Mesenchymal stem cell (in vitro differentiated cells and primary cell): ENCODE results near the gene COBL.

Experiments used
- DNase-seq: peaks from one replicate; pipeline ENCODE4 v3.0.0-alpha.2; 2013
- H2AFZ ChIP-seq: one replicate; pipeline ENCODE4 v1.6.1; 2013; ENCODE audit warnings: low read depth, mild to moderate bottlenecking, control low read depth, inconsistent platforms, low read length, moderate library complexity
- H2AK5ac ChIP-seq: 2 replicates; pipeline ENCODE4 v1.6.1; 2013; ENCODE audit warnings: low read length, moderate library complexity, mild to moderate bottlenecking, inconsistent platforms; ENCODE audit not compliant: severe bottlenecking
- H2BK120ac ChIP-seq: one replicate; pipeline ENCODE4 v1.6.1; 2013; ENCODE audit warnings: low read depth, mild to moderate bottlenecking, inconsistent platforms, low read length, moderate library complexity
- H2BK12ac ChIP-seq, 2 experiments: one replicate each; pipeline ENCODE4 v1.6.1; 2013; ENCODE audit warnings: inconsistent platforms in 2 of 2, low read length in 2 of 2, mild to moderate bottlenecking in 2 of 2, moderate library complexity in 2 of 2, control low read depth in 1 of 2
- H2BK15ac ChIP-seq: one replicate; pipeline ENCODE4 v1.6.1; 2013; ENCODE audit warnings: mild to moderate bottlenecking, low read depth, inconsistent platforms; ENCODE audit not compliant: poor library complexity, severe bottlenecking
- H2BK5ac ChIP-seq: 2 replicates; pipeline ENCODE4 v1.6.1; 2013; ENCODE audit warnings: low read depth, mild to moderate bottlenecking, low read length, control low read depth, inconsistent platforms; ENCODE audit not compliant: poor library complexity, severe bottlenecking
- H3K14ac ChIP-seq, 2 experiments: one replicate each; pipeline ENCODE4 v1.6.1; 2013; ENCODE audit warnings: inconsistent platforms in 2 of 2, low read length in 2 of 2, control low read depth in 1 of 2, mild to moderate bottlenecking in 1 of 2, moderate library complexity in 1 of 2
- H3K18ac ChIP-seq, 2 experiments: one replicate each; pipeline ENCODE4 v1.6.1; 2013; ENCODE audit warnings: inconsistent platforms in 2 of 2, low read length in 2 of 2, control low read depth in 1 of 2, low read depth in 1 of 2, mild to moderate bottlenecking in 1 of 2
- H3K23ac ChIP-seq, 2 experiments: one replicate each; pipeline ENCODE4 v1.6.1; 2013; ENCODE audit warnings: inconsistent platforms in 2 of 2, low read length in 2 of 2, mild to moderate bottlenecking in 2 of 2, moderate library complexity in 2 of 2, control low read depth in 1 of 2
- H3K27ac ChIP-seq: 2 replicates; pipeline ENCODE4 v1.5.1; 2013; ENCODE audit warnings: mild to moderate bottlenecking, moderate library complexity, low read length, control low read depth, inconsistent platforms; ENCODE audit not compliant: poor library complexity, severe bottlenecking
- H3K27me3 ChIP-seq, 2 experiments: 2 replicates each; pipeline versions ENCODE4 v1.6.1 to v1.7.0; 2013; ENCODE audit warnings: low read length in 2 of 2, mild to moderate bottlenecking in 2 of 2, moderate library complexity in 2 of 2, control low read depth in 1 of 2, inconsistent platforms in 1 of 2; ENCODE audit not compliant: control insufficient read depth in 1 of 2, insufficient read depth in 1 of 2
- H3K36me3 ChIP-seq, 2 experiments: 2 replicates each; pipeline versions ENCODE4 v1.6.1 to v1.7.0; 2013; ENCODE audit warnings: low read length in 2 of 2, control low read depth in 1 of 2, inconsistent platforms in 1 of 2, low read depth in 1 of 2, mild to moderate bottlenecking in 1 of 2; ENCODE audit not compliant: insufficient read depth in 2 of 2, control insufficient read depth in 1 of 2
- H3K4ac ChIP-seq, 2 experiments: one replicate each; pipeline ENCODE4 v1.6.1; 2013; ENCODE audit warnings: inconsistent platforms in 2 of 2, low read length in 2 of 2, mild to moderate bottlenecking in 2 of 2, moderate library complexity in 2 of 2, control low read depth in 1 of 2, low read depth in 1 of 2
- H3K4me1 ChIP-seq: 2 replicates; pipeline ENCODE4 v1.6.1; 2013; ENCODE audit warnings: low read depth, low read length, control low read depth; ENCODE audit not compliant: control insufficient read depth, insufficient read depth
- H3K4me2 ChIP-seq: 2 replicates; pipeline ENCODE4 v1.6.1; 2013; ENCODE audit warnings: low read length, mild to moderate bottlenecking, inconsistent platforms; ENCODE audit not compliant: poor library complexity, severe bottlenecking
- H3K4me3 ChIP-seq, 2 experiments: 2 replicates each; pipeline versions ENCODE4 v1.5.1 to v1.7.0; 2013; ENCODE audit warnings: low read length in 2 of 2, mild to moderate bottlenecking in 2 of 2, control low read depth in 1 of 2, low read depth in 1 of 2; ENCODE audit not compliant: insufficient read depth in 1 of 2
- H3K79me1 ChIP-seq: replicated peaks from 2 replicates; pipeline ENCODE4 v1.6.1; 2013; ENCODE audit warnings: mild to moderate bottlenecking, control low read depth, low read length, inconsistent platforms; ENCODE audit not compliant: poor library complexity, severe bottlenecking
- H3K9ac ChIP-seq: 2 replicates; pipeline ENCODE4 v1.7.0; 2013; ENCODE audit warnings: mild to moderate bottlenecking, low read length, moderate library complexity
- H3K9me3 ChIP-seq: 2 replicates; pipeline ENCODE4 v1.7.0; 2013; ENCODE audit warnings: mild to moderate bottlenecking, low read length; ENCODE audit not compliant: control insufficient read depth
- H4K8ac ChIP-seq: one replicate; pipeline ENCODE4 v1.6.1; 2013; ENCODE audit warnings: inconsistent platforms, mild to moderate bottlenecking, low read length, moderate library complexity
- H4K91ac ChIP-seq: one replicate; pipeline ENCODE4 v1.6.1; 2013; ENCODE audit warnings: mild to moderate bottlenecking, low read length, inconsistent platforms
- WGBS: methylation state at CpG from one replicate; pipeline ENCODE4 v1.1.7; 2013; ENCODE audit warnings: mixed read lengths; 5-methylcytosine and 5-hydroxymethylcytosine counted together

Gene COBL

GRCh38 chr7:51259766-51260165 lies 56.8 kb downstream of the COBL start:
- WGBS: 71% methylated on average over 4 of the region's 4 CpGs
- no peak overlapping the region for H2AFZ ChIP-seq
- no peak overlapping the region for H4K91ac ChIP-seq

GRCh38 chr7:51256916-51257315 lies 59.7 kb downstream of the COBL start:
- Histone ChIP-seq H3K27ac (no peak overlapping the region), H3K14ac (no peak overlapping the region), H3K36me3 (no peaks in the 10 kb centered on the region), H3K9ac (no peak overlapping the region), H2BK120ac (no peak overlapping the region), H2AFZ (no peak overlapping the region), H3K18ac (no peak overlapping the region), H2BK5ac (no peak overlapping the region), H2BK15ac (no peak overlapping the region), H4K91ac (no peak overlapping the region), H3K27me3 (peaks cover 7 to 22% of the 10 kb centered on the region in 2 experiments), H3K23ac (no peak overlapping the region), H3K9me3 (no peaks in the 10 kb centered on the region), H4K8ac (no peak overlapping the region), H3K4me2 (no peak overlapping the region), H3K4ac (no peak overlapping the region), H3K79me1 (no peaks in the 10 kb centered on the region), H3K4me3 (no peak overlapping the region), H2AK5ac (no peak overlapping the region), H2BK12ac (no peak overlapping the region), H3K4me1 (no peaks in the 10 kb centered on the region)
- DNase-seq: no peak
- WGBS: 89% methylated on average over 4 of the region's 4 CpGs

More at GRCh38 chr7:51259766-51260165, 56.8 kb downstream of the COBL start:
- H2BK15ac ChIP-seq: no peak overlapping the region
- H3K18ac ChIP-seq: no peak overlapping the region
- no peak overlapping the region for H3K4me2 ChIP-seq
- no peaks in the 10 kb centered on the region for H3K4me1 ChIP-seq
- no peaks in the 10 kb centered on the region for H3K79me1 ChIP-seq
- H3K27me3 ChIP-seq: peaks cover 7 to 25% of the 10 kb centered on the region in 2 experiments
- no peaks in the 10 kb centered on the region for H3K36me3 ChIP-seq
- no peak overlapping the region for H2BK5ac ChIP-seq
- no peak overlapping the region for H3K4ac ChIP-seq
- no peak overlapping the region for H2AK5ac ChIP-seq
- H2BK12ac ChIP-seq: no peak overlapping the region
- H3K9me3 ChIP-seq: no peaks in the 10 kb centered on the region
- no peak for DNase-seq
- no peak overlapping the region for H4K8ac ChIP-seq
- H2BK120ac ChIP-seq: no peak overlapping the region
- H3K14ac ChIP-seq: no peak overlapping the region
- no peak overlapping the region for H3K4me3 ChIP-seq
- no peak overlapping the region for H3K23ac ChIP-seq
- H3K27ac ChIP-seq: no peak overlapping the region
- H3K9ac ChIP-seq: no peak overlapping the region

- H3K4me3 ChIP-seq: no peak overlapping the region
- no peak overlapping the region for H3K4me2 ChIP-seq
- no peaks in the 10 kb centered on the region for H3K79me1 ChIP-seq
- no peak for DNase-seq
- no peak overlapping the region for H3K4ac ChIP-seq
- H4K8ac ChIP-seq: peak overlapping the region; percentile 24
- H2BK15ac ChIP-seq: no peak overlapping the region
- no peak overlapping the region for H3K27ac ChIP-seq
- no peak overlapping the region for H2AFZ ChIP-seq
- 92% methylated on average over 10 of the region's 10 CpGs for WGBS
- H2BK120ac ChIP-seq: no peak overlapping the region
- H3K27me3 ChIP-seq: peaks cover 7 to 21% of the 10 kb centered on the region in 2 experiments
- no peak overlapping the region for H2BK12ac ChIP-seq
- H3K23ac ChIP-seq: no peak overlapping the region
- H3K4me1 ChIP-seq: no peaks in the 10 kb centered on the region
- no peak overlapping the region for H3K14ac ChIP-seq
- no peak overlapping the region for H3K18ac ChIP-seq
- H3K9ac ChIP-seq: no peak overlapping the region
- no peak overlapping the region for H2AK5ac ChIP-seq
- H3K36me3 ChIP-seq: no peaks in the 10 kb centered on the region
- H4K91ac ChIP-seq: no peak overlapping the region
- H2BK5ac ChIP-seq: no peak overlapping the region
- no peaks in the 10 kb centered on the region for H3K9me3 ChIP-seq
Observed at GRCh38 chr7:51256209-51256781, 60.3 kb downstream of the COBL start.

GRCh38 chr7:51255536-51256208 lies 60.9 kb downstream of the COBL start:
- no peak for DNase-seq
- WGBS: 80% methylated on average over 11 of the region's 11 CpGs
- H3K14ac ChIP-seq: no peak overlapping the region

More at GRCh38 chr7:51255536-51256208, 60.9 kb downstream of the COBL start:
- H2AK5ac ChIP-seq: no peak overlapping the region
- no peak overlapping the region for H3K9ac ChIP-seq
- no peaks in the 10 kb centered on the region for H3K9me3 ChIP-seq
- peaks cover 7 to 16% of the 10 kb centered on the region in 2 experiments for H3K27me3 ChIP-seq
- no peak overlapping the region for H2BK12ac ChIP-seq
- H3K36me3 ChIP-seq: no peaks in the 10 kb centered on the region
- H3K27ac ChIP-seq: no peak overlapping the region
- no peak overlapping the region for H4K8ac ChIP-seq
- no peak overlapping the region for H2BK15ac ChIP-seq
- no peaks in the 10 kb centered on the region for H3K79me1 ChIP-seq
- no peaks in the 10 kb centered on the region for H3K4me1 ChIP-seq
- H3K23ac ChIP-seq: no peak overlapping the region
- no peak overlapping the region for H2BK120ac ChIP-seq
- no peak overlapping the region for H3K4me2 ChIP-seq
- H3K4ac ChIP-seq: no peak overlapping the region
- H4K91ac ChIP-seq: no peak overlapping the region
- no peak overlapping the region for H3K4me3 ChIP-seq
- H2BK5ac ChIP-seq: no peak overlapping the region
- no peak overlapping the region for H2AFZ ChIP-seq
- no peak overlapping the region for H3K18ac ChIP-seq
